ENCODE measurements around the gene CAPN10.

DNA sequence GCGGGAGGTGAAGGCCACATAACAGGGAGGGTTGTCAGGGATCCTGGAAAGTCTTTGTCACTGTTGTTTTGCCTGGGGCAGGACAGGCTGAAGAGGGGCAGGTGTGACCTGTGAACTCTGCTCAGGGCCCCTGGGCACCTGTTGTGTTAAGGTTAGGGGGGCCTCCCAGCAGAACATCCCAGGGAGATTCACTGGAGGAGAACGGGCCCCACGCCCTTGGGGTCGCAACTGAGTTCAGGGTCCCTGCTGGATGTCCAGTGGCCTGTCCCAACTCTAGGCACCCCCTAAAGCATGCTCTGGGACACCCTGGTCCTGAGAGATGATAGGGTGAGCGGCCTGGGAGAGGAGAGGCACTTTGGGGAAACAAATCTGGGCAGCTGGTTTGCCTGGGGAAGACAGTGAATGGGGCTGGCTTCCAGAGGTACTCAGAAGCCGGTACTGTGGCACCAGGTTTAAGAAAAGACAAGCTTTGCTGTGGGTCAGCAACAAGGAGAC is 61.7 kb downstream of the CAPN10 start:
- TF ChIP-seq, protein P1, sequence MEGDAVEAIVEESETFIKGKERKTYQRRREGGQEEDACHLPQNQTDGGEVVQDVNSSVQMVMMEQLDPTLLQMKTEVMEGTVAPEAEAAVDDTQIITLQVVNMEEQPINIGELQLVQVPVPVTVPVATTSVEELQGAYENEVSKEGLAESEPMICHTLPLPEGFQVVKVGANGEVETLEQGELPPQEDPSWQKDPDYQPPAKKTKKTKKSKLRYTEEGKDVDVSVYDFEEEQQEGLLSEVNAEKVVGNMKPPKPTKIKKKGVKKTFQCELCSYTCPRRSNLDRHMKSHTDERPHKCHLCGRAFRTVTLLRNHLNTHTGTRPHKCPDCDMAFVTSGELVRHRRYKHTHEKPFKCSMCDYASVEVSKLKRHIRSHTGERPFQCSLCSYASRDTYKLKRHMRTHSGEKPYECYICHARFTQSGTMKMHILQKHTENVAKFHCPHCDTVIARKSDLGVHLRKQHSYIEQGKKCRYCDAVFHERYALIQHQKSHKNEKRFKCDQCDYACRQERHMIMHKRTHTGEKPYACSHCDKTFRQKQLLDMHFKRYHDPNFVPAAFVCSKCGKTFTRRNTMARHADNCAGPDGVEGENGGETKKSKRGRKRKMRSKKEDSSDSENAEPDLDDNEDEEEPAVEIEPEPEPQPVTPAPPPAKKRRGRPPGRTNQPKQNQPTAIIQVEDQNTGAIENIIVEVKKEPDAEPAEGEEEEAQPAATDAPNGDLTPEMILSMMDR (IDR thresholded peaks at IDR 0.05): no peak
- TF ChIP-seq POLR2AphosphoS5 (IDR thresholded peaks at IDR 0.05) (no peak), POLR2A (IDR thresholded peaks at IDR 0.05) (no peak), EP300 (IDR thresholded peaks at IDR 0.05; ENCODE audit: low read depth) (no peak)
